Stimulated activated CD8-positive, alpha-beta memory T cell treated with anti-CD3 and anti-CD28 coated beads, Interleukin-15, amount 100 ng/mL, for 48 hours (primary cell): ENCODE data around the gene HHLA2.

ENCODE experiments used
- DNase-seq, 2 donors: peaks; one replicate each; pipeline ENCODE4 v3.0.0-alpha.2; 2020; ENCODE audit warnings: low read depth in 2 of 2

The HHLA2 gene

GRCh38 chr3:108393128-108393900 is 97.0 kb downstream of the HHLA2 start:
- no peak for DNase-seq

GRCh38 chr3:108394016-108394415 is 97.7 kb downstream of the HHLA2 start:
- DNase-seq, result no peak

DNA sequence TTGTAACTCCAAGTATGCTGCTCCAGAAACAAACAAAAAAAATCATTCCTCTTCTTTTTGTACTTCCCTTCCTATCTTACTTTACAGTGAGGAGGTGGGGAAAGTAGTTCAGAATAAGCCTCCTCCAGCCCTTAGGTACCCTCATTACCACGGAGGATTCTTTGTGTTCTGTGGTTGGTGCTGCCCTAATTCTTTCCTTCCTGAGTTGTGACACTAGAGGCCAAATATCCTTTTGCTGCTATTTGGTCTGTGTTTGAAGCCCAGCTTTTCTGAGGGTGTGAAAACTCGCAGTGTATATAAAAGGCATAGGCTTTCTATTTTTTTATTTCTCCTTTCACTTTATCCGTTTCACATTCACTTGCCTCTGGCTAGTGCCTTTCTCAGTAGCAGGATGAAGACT is 98.2 kb downstream of the HHLA2 start:
- no peak for DNase-seq

DNA sequence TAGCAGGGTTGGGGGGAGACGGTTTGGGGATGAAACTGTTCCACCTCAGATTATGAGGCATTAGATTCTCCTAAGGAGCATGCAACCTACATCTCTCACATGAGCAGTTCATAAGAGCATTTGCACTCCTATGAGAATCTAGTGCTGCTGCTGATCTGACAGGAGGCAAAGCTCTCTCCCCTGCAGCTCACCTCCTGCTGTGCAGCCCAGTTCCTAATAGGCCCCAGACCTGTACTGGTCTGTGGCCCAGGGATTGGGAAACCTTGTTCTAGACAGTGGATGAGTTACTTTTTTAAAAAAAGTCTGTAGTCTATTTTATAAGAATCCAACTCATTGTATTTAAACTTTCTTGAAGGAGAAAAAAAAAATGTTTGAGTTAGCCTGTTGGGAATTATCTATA is 100.0 kb downstream of the HHLA2 start:
- no peak for DNase-seq

GRCh38 chr3:108398510-108398909 is 102.2 kb downstream of the HHLA2 start:
- no peak for DNase-seq

DNA sequence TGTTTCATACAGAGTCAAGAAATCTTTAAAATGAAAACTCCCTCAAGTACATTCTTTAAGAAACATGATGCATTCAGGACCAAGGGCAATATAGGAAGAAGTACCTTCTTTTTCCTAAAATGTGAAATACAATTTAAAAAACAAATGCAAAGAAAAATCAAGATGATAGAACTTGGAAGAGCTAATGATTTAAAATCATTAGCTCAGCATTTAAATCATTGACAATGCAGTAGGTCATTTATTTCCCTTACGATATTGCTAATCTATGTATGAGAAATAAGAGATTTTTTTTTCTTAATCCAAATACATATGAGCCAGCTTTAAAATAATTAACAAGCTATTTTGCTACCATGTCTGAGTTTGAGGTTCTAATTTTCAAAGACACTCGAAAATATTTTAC is 105.5 kb downstream of the HHLA2 start:
- DNase-seq, result no peak

GRCh38 chr3:108403198-108403597 is 106.8 kb downstream of the HHLA2 start:
- no peak for DNase-seq

GRCh38 chr3:108403686-108404345 is 107.5 kb downstream of the HHLA2 start:
- no peak for DNase-seq

DNA sequence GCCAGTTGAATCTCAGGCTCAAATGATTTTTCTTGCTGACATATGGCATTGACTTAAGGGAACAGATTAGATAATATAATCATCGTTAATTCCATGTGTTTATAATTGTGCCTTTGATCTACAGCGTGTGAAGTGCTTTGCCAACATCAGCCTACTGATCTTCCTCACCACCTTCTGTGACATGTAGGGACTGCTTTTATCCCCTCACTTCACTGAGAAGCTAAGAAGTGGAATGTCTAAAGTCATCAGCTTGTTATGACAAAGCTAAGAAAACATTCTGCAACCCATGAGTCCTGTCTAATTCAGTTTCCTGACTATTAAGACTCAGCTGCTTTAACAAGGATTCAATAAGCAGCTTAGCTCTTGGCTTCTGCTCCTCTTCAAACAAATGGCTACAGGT is 108.0 kb downstream of the HHLA2 start:
- no peak for DNase-seq

GRCh38 chr3:108406063-108406660 is 109.8 kb downstream of the HHLA2 start:
- no peak for DNase-seq

DNA sequence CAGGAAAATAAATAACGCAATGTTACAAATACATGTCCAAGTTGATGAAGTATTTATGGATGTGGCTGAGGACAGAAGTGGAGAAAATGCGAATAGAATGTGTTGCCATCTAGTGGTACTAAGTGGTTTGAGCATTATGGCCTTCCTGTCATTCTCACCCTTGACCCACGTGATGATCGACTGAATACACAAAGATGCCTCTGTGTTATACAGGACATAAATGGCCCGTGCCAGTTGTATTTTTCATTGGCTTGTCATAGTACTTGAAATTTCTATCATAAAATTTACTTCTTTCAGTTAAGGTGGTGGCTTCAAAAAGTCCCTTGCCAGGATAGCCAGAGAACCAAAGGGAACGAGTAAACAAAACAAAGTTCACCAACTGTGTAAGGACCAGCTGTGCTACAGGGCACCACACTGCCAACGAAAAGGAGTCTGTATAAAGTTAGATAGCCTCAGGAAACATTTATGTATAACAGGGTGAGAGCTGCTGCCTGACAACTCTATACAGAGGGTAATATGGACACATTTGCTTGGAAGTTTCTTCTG is 110.4 kb downstream of the HHLA2 start:
- no peak for DNase-seq

DNA sequence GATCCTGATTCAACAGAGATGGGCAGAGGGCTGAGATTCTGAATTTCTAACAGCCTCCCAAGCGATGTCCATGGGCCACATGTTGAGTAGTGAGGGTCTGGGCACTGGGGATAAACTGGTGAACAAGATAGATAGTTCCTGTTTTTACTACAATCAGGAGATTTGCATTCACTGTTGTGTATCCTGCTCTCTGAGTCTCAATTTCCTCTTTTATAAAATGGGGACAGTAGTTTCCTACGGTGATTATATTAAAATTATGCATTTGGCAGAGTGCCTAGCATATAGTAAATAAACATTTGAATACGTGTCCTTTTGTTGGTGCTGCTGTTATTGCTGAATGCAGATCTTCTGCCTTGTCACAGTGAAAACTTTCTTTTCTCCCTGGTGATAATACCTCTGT is 111.5 kb downstream of the HHLA2 start:
- no peak for DNase-seq

DNA sequence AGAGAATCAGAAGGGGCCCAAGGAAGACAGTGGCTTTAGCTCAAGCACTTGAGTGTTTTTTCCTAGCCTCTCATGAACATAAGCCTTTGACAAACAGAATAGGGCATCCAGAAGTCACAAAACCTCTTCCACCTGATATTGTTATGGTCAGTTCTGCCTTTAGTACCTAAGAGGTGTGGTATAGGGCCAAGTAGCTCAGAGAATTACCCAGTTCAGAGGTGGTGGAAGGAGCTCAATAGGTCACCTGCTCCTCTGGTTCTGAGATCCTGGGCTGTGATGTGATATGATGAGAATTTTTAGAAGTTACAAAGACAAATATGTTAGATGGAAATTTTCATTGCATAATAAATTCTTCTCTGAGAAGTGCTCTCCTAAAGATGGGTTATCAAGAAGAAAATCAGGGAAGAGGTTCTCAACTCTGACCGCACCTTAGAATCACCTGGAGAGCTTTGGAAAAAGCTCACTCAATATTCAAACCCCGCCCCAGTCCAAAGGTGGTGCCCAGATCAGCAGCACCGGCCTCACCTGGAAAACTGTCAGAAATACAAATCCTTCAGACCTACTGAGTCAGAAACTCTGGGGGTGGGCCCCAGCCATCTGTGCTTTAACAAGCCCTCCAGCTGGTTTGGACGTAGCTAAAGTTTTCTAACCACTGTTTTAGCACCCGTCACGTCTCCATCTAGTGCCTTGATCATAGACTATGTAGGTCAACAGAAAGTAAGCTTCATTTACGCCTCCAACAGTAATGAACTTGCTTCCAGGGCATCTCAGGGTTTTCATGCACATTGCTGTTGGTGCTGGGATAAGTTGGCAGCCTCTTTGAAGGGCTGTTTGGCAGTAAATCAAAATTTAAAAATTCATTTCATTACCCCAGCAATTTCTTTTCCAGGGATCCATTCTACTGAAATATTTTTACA is 112.8 kb downstream of the HHLA2 start:
- DNase-seq, result no peak

- DNase-seq, result no peak
Measured at GRCh38 chr3:108409800-108410178, 113.4 kb downstream of the HHLA2 start.

GRCh38 chr3:108410531-108410984 is 114.2 kb downstream of the HHLA2 start:
- no peak for DNase-seq

- no peak for DNase-seq
Measured at GRCh38 chr3:108412121-108412750, 115.9 kb downstream of the HHLA2 start.

GRCh38 chr3:108414007-108414406 is 117.7 kb downstream of the HHLA2 start:
- DNase-seq, result no peak

GRCh38 chr3:108415661-108416060 is 119.3 kb downstream of the HHLA2 start:
- DNase-seq, result no peak

DNA sequence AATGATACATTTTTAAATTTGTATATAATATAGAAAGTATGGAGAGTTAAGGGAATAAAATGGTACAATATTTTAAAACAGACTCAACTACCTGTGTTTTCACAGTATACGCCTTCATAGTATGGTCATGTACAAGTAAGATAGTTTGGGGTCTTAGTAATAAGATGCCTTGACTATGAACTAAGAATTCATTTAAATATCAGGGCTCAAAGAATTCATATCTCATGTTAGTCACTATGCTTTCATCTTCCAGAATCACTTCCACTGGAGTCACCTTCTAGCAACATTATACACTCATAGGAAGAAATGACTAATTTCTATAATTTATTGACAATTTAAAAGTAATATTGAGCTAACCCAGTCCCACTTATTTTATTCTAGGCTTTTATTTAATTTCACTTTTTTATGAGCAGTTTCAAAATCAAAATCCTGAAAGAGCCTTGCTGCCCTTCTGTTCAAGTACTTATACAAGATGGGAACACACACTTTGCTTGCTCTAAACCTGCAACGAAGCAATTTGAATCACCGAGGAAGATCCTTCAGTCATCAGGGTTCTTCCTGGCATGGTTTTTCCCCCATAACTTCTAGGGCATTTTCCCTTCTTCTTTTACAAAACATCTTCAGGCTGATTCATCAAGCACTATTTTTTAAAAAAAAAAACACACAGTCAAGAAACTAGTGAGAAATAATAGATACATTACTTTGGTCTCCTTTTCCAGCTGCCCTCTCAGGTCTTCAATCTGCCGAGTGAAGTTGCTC is 119.9 kb downstream of the HHLA2 start:
- no peak for DNase-seq

DNA sequence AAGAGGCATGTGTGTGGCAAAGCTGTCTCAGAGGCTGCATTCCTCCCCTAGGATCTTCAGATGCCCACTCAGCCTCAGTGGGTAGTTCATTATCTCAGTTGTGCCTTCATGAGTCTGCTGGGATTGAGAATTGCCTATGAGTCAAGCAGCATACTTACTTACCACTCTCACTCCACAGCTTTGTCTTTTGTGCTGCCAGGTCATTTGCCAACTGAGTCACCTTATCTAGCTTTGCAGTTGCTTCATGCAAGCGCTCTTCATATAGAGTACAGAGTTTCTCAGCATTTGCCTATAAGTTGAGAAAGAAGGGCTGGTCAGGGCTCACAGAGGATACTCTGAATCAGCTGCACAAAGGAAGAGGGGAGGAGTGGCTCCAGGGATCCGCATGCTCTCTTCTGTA is 124.6 kb downstream of the HHLA2 start:
- no peak for DNase-seq
